K562 (cell line): ENCODE data around the gene SEC61A2. TPM values are rescaled to one million over a fixed set of nuclear protein-coding genes. Genes with fewer than 3 reads are reported as not detected.

ENCODE experiments used
- ATAC-seq: fragments of 200-7000 bp; cut with Tn5 transposase; 3 replicates; pipeline ENCODE4 v1.9.1; 2020; ENCODE audit warnings: moderate library complexity
- BruUV-seq: library from RNA; stranded (reverse); fragments of 400-500 nt; replicated peaks from 2 replicates; lab custom pipeline; 2021; lab: Mats Ljungman, UMichigan
- CTCF ChIA-PET: fragments of 300-600 bp; formaldehyde crosslinking; extraction: SDS; loops from one replicate; lab custom pipeline; 2021; ENCODE audit warnings: low intra/inter-chr PET ratio; lab: Yijun Ruan, JAX
- POLR2A ChIA-PET: fragments of 300-600, 350-650 bp; sonication (Branson Sonifier 250); formaldehyde crosslinking; extraction: SDS; loops from one replicate; lab custom pipeline; 2021; ENCODE audit warnings: antibody characterized with exemption, inconsistent platforms; lab: Yijun Ruan, JAX
- DNase-seq, 4 experiments: peaks; one replicate each; pipeline versions ENCODE4 v3.0.0 to v3.0.0-alpha.2; 2011 to 2018; ENCODE audit warnings: low spot score in 3 of 4, mixed read lengths in 3 of 4; ENCODE audit errors: extremely low read depth in 1 of 4
- FAIRE-seq: peaks from 2 replicates; lab custom pipeline; 2011; peaks lifted over from hg19 to GRCh38; lab: Jason Lieb, UNC
- H2AFZ ChIP-seq: 2 replicates; pipeline ENCODE4 v1.6.0; 2011; ENCODE audit warnings: low read depth, low read length, control low read depth, inconsistent platforms
- H3K27ac ChIP-seq: fragments of 200-600 bp; 3 replicates; pipeline ENCODE4 v1.8.0; 2011; ENCODE audit warnings: low read depth, mild to moderate bottlenecking, control low read depth, inconsistent platforms, low read length, moderate library complexity, mixed read lengths; ENCODE audit errors: extremely low read depth
- H3K27me3 ChIP-seq, 2 experiments: fragments of 300-600 bp in 1 of 2; 2 replicates in 1 of 2; 3 replicates in 1 of 2; pipeline versions ENCODE4 v1.6.0 to v1.8.0; 2011; ENCODE audit warnings: inconsistent platforms in 2 of 2, low read length in 2 of 2, mild to moderate bottlenecking in 1 of 2, mixed read lengths in 1 of 2, moderate library complexity in 1 of 2; ENCODE audit not compliant: control insufficient read depth in 2 of 2, insufficient read depth in 2 of 2
- H3K36me3 ChIP-seq: fragments of 300-600 bp; 3 replicates; pipeline ENCODE4 v1.8.0; 2011; ENCODE audit warnings: mild to moderate bottlenecking, low read length, inconsistent platforms; ENCODE audit not compliant: control insufficient read depth, insufficient read depth
- H3K4me1 ChIP-seq, 2 experiments: fragments of 200-600 bp in 1 of 2; replicated peaks in 1 of 2; 2 replicates in 1 of 2; 3 replicates in 1 of 2; pipeline versions ENCODE4 v1.5.1 to v1.8.0; 2011; ENCODE audit warnings: inconsistent platforms in 2 of 2, low read length in 2 of 2, mild to moderate bottlenecking in 1 of 2, mixed read lengths in 1 of 2, moderate library complexity in 1 of 2; ENCODE audit not compliant: control insufficient read depth in 2 of 2, insufficient read depth in 2 of 2
- H3K4me2 ChIP-seq: 2 replicates; pipeline ENCODE4 v1.6.1; 2011; ENCODE audit warnings: low read length, control low read depth, inconsistent platforms, mixed read lengths; ENCODE audit not compliant: insufficient read depth
- H3K4me3 ChIP-seq: fragments of 200-600 bp; sonication (generic), shearing (Covaris generic); 2 replicates; pipeline ENCODE4 v1.5.1; 2016; ENCODE audit warnings: control low read depth, inconsistent platforms
- H3K79me2 ChIP-seq: fragments of 200-600 bp; 3 replicates; pipeline ENCODE4 v1.8.0; 2011; ENCODE audit warnings: low read length, inconsistent platforms; ENCODE audit not compliant: control insufficient read depth, insufficient read depth
- H3K9ac ChIP-seq, 2 experiments: 2 replicates each; pipeline versions ENCODE4 v1.6.0 to v1.6.1; 2011; ENCODE audit warnings: low read depth in 2 of 2, low read length in 2 of 2, control low read depth in 1 of 2, inconsistent platforms in 1 of 2, mild to moderate bottlenecking in 1 of 2, mixed read lengths in 1 of 2; ENCODE audit not compliant: insufficient read depth in 1 of 2
- H3K9me1 ChIP-seq: one replicate; pipeline ENCODE4 v1.6.0; 2011; ENCODE audit warnings: inconsistent platforms, mild to moderate bottlenecking, low read length, moderate library complexity; ENCODE audit not compliant: control insufficient read depth, insufficient read depth
- H3K9me3 ChIP-seq: replicated peaks from 2 replicates; pipeline ENCODE4 v1.5.1; 2011; ENCODE audit warnings: low read depth, low read length, inconsistent platforms; ENCODE audit not compliant: control insufficient read depth, insufficient read depth
- H4K20me1 ChIP-seq: replicated peaks from 2 replicates; pipeline ENCODE4 v1.6.1; 2011; ENCODE audit warnings: low read length, inconsistent platforms, mixed read lengths; ENCODE audit not compliant: control insufficient read depth, insufficient read depth
- BACH1 ChIP-seq: fragments of 200-800 bp; sonication (Bioruptor generic); IDR thresholded peaks from 2 replicates; pipeline ENCODE4 v1.6.1; 2016; ENCODE audit warnings: missing genetic modification characterization, missing compliant biosample characterization
- BCOR ChIP-seq: fragments of 450-650 bp; IDR thresholded peaks from 2 replicates; pipeline ENCODE4 v1.6.1; 2016
- BRF2 ChIP-seq: IDR thresholded peaks from 3 replicates; pipeline ENCODE4 v1.6.1; 2011; ENCODE audit warnings: borderline replicate concordance, mild to moderate bottlenecking; ENCODE audit not compliant: insufficient read length, insufficient read depth
- CREB3 ChIP-seq: fragments of 450-650 bp; conservative IDR thresholded peaks from 2 replicates; pipeline ENCODE4 v1.6.1; 2016; ENCODE audit warnings: missing genetic modification characterization, low read depth, mild to moderate bottlenecking, missing compliant biosample characterization, moderate library complexity
- CXXC5 ChIP-seq: fragments of 250-450 bp; sonication (Bioruptor Pico); IDR thresholded peaks from 2 replicates; pipeline ENCODE4 v1.8.0; 2022; ENCODE audit warnings: inconsistent platforms, mild to moderate bottlenecking, moderate library complexity
- E2F4 ChIP-seq: sonication (generic); formaldehyde crosslinking; IDR thresholded peaks from 2 replicates; pipeline ENCODE4 v1.8.0; 2022; ENCODE audit warnings: mild to moderate bottlenecking, low read depth, missing genetic modification reagents
- MED1 ChIP-seq: sonication (generic); formaldehyde crosslinking; IDR thresholded peaks from 2 replicates; pipeline ENCODE4 v1.8.1; 2023; ENCODE audit warnings: missing genetic modification reagents, borderline replicate concordance
- NFIC ChIP-seq: fragments of 450-650 bp; IDR thresholded peaks from 2 replicates; pipeline ENCODE4 v1.6.1; 2017; ENCODE audit warnings: mild to moderate bottlenecking, inconsistent platforms
- PPARD ChIP-seq: fragments of 250-450 bp; sonication (Bioruptor Pico); IDR thresholded peaks from 2 replicates; pipeline ENCODE4 v1.8.0; 2022; ENCODE audit warnings: inconsistent platforms, mild to moderate bottlenecking, moderate library complexity
- RHOXF2B ChIP-seq: fragments of 250-450 bp; sonication (Bioruptor Pico); conservative IDR thresholded peaks from 2 replicates; pipeline ENCODE4 v1.5.1; 2021
- TSHZ1 ChIP-seq: fragments of 250-450 bp; sonication (Bioruptor Pico); IDR thresholded peaks from 2 replicates; pipeline ENCODE4 v1.4.0; 2020; ENCODE audit warnings: mild to moderate bottlenecking, moderate library complexity
- ZBTB8A ChIP-seq: fragments of 450-650 bp; IDR thresholded peaks from 2 replicates; pipeline ENCODE4 v1.6.1; 2018; ENCODE audit warnings: mild to moderate bottlenecking, moderate library complexity; ENCODE audit not compliant: partially characterized antibody
- ZNF449 ChIP-seq: fragments of 250-450 bp; sonication (Bioruptor Pico); IDR thresholded peaks from 2 replicates; pipeline ENCODE4 v1.8.0; 2022; ENCODE audit warnings: moderate library complexity, mild to moderate bottlenecking, inconsistent platforms
- ZNF507 ChIP-seq: conservative IDR thresholded peaks from 2 replicates; pipeline ENCODE4 v1.6.1; 2017; ENCODE audit warnings: missing genetic modification characterization, missing compliant biosample characterization
- ZNF717 ChIP-seq: fragments of 250-450 bp; sonication (Bioruptor Pico); IDR thresholded peaks from 2 replicates; pipeline ENCODE4 v1.5.0; 2021
- WGBS: fragments of 100-300 bp; shearing (Covaris generic); methylation state at CpG from one replicate; pipeline ENCODE4 v1.1.6; 2016; ENCODE audit warnings: low coverage, mixed read lengths; ENCODE audit not compliant: insufficient coverage; ENCODE audit errors: missing lambda C conversion rate; 5-methylcytosine and 5-hydroxymethylcytosine counted together
- in situ Hi-C: fragments of 300-500 bp; cut with MboI; formaldehyde crosslinking; loops from 4 replicates; pipeline ENCODE4 v1.15.0; 2018; ENCODE audit warnings: inconsistent platforms, mixed read lengths
- intact Hi-C: fragments of 100-400 bp; cut with micrococcal nuclease; formaldehyde crosslinking; loops from 2 replicates; pipeline ENCODE4 v1.14.2; 2022
- polyA plus RNA-seq, 8 experiments: library from polyadenylated mRNA; depleted of rRNA in 4 of 8; stranded (reverse) in 5 of 8; unstranded in 3 of 8; fragments of >200 nt; fragmentation: Nextera tagmentation in 2 of 8; fragmentation: Illumina TruSeq in 1 of 8; extraction: Ambion mirVana in 2 of 8; extraction: Trizol in 1 of 8; gene quantifications; 2 replicates each; pipeline versions ENCODE4 v1.2.1 to v1.2.3, GENCODE V29; 2011 to 2014; ENCODE audit warnings: inconsistent platforms in 1 of 8, missing spikeins in 1 of 8
- total RNA-seq, 7 experiments: library from RNA; depleted of rRNA in 6 of 7; stranded (reverse); fragments of >200 nt in 6 of 7; fragmentation: Illumina TruSeq in 2 of 7; extraction: Trizol in 2 of 7; gene quantifications; 2 replicates each; pipeline versions ENCODE4 v1.2.1 to v1.2.3, GENCODE V29; 2011 to 2021; ENCODE audit warnings: low replicate concordance in 1 of 7

SEC61A2 gene
- total and polyA plus RNA-seq, 9 of the 15 experiments (the other 6 are each of a cell fraction or from before 2014, with no cell fraction given), result 1.2 to 9.7 (median 3.9) TPM

- no peak overlapping the region for H3K4me2 ChIP-seq
- H3K27ac ChIP-seq, result no peak overlapping the region
- in situ Hi-C loops (no loop called here), intact Hi-C loops (no loop called here)
- WGBS, result 94% methylated on average over 3 of the region's 6 CpGs
- no peaks in the 10 kb centered on the region for H3K27me3 ChIP-seq
- H3K4me3 ChIP-seq, result no peak overlapping the region
- TF ChIP-seq ZNF449 (CRISPR knock-in tag), result no peak
- TF ChIP-seq RHOXF2B, result no peak
- TF ChIP-seq MED1 (CRISPR knock-in tag), result no peak
- no peak for TF ChIP-seq BACH1
- TF ChIP-seq CXXC5 (CRISPR knock-in tag), result no peak
- TF ChIP-seq ZBTB8A, result no peak
- no peak for TF ChIP-seq ZNF717 (CRISPR knock-in tag)
- TF ChIP-seq PPARD (CRISPR knock-in tag), result no peak
- TF ChIP-seq E2F4, result no peak
- no peak for TF ChIP-seq TSHZ1 (CRISPR knock-in tag)
- TF ChIP-seq ZNF507, result no peak
- TF ChIP-seq BRF2, result no peak
- no peak for TF ChIP-seq CREB3 (tag)
- no peak for TF ChIP-seq BCOR
- no peak for TF ChIP-seq NFIC
- H3K9me1 ChIP-seq, result no peaks in the 10 kb centered on the region
- DNase-seq, result no peak
- no peaks in the 10 kb centered on the region for H3K79me2 ChIP-seq
- H3K9me3 ChIP-seq, result no peaks in the 10 kb centered on the region
- no peak for ATAC-seq
- no peak overlapping the region for H2AFZ ChIP-seq
- ChIA-PET POLR2A (no interaction called here), CTCF (no interaction called here)
- FAIRE-seq, result no peak
- no TSS peak for BruUV-seq
- H3K36me3 ChIP-seq, result peaks cover 43% of the 10 kb centered on the region
- H3K4me1 ChIP-seq, result no peaks in the 10 kb centered on the region; a peak in 1 of 5 replicates
- no peaks in the 10 kb centered on the region for H4K20me1 ChIP-seq
- H3K9ac ChIP-seq, result no peak overlapping the region
Measured at GRCh38 chr10:12162927-12163326, 33.5 kb downstream of the SEC61A2 start.
